ENCODE measurements around the gene NF1. TPM values are rescaled to one million over a fixed set of nuclear protein-coding genes. Genes with fewer than 3 reads are reported as not detected.

The NF1 gene
- polyA plus RNA-seq, 3 donors, result 1.2 to 7.4 (median 2.1) TPM

GRCh38 chr17:31079731-31080130, 15.0 kb upstream of the NF1 start:
- Histone ChIP-seq H3K9me3 (replicated peaks in 1 of 2; ENCODE audit: control insufficient read depth in 1 of 2, insufficient read depth in 1 of 2, low read length in 2 of 2) (no peaks in the 10 kb centered on the region), H3K4me2 (replicated peaks; ENCODE audit: extremely low read depth, low read length, poor library complexity, severe bottlenecking) (no peak overlapping the region), H3K36me3 (replicated peaks in 1 of 2; ENCODE audit: control insufficient read depth in 1 of 2, insufficient read depth in 2 of 2, low read length in 2 of 2) (no peaks in the 10 kb centered on the region), H3K79me2 (ENCODE audit: insufficient read depth, low read length) (no peaks in the 10 kb centered on the region), H3K9ac (ENCODE audit: insufficient read depth, low read length, poor library complexity, severe bottlenecking) (no peak overlapping the region), H3K4me1 (ENCODE audit: control insufficient read depth in 1 of 2, insufficient read depth in 2 of 2, low read length in 2 of 2) (no peaks in the 10 kb centered on the region), H2AFZ (ENCODE audit: insufficient read depth, low read depth, low read length, poor library complexity, severe bottlenecking) (no peak overlapping the region), H3K4me3 (replicated peaks in 1 of 3; ENCODE audit: low read depth in 2 of 3, low read length in 3 of 3) (no peak overlapping the region), H4K20me1 (ENCODE audit: insufficient read depth, low read length) (no peaks in the 10 kb centered on the region), H3K27me3 (ENCODE audit: control insufficient read depth in 2 of 2, insufficient read depth in 2 of 2, low read length in 2 of 2) (no peaks in the 10 kb centered on the region), H3K27ac (ENCODE audit: low read depth in 1 of 2, low read length in 2 of 2) (no peak overlapping the region)
- intact Hi-C loops (cut with micrococcal nuclease), result no loop called here
- H3K27me3 Mint-ChIP-seq (ENCODE audit: low read depth in 3 of 3), result peaks cover 2 to 3% (median 2%) of the 10 kb centered on the region in 3 donors
- no peak for TF ChIP-seq CTCF (IDR thresholded peaks at IDR 0.05)
- no CpG with 5 or more reads among the region's 1 CpG for WGBS (ENCODE audit: insufficient coverage)
- H3K36me3 Mint-ChIP-seq, result no peaks in the 10 kb centered on the region
- peaks cover 1% of the 10 kb centered on the region for H3K4me1 Mint-ChIP-seq
- no peak overlapping the region for H3K27ac Mint-ChIP-seq
- H3K9me3 Mint-ChIP-seq, result no peaks in the 10 kb centered on the region
- no peak overlapping the region for H3K4me3 Mint-ChIP-seq
- DNase-seq, result no peak

- Mint-ChIP-seq H3K27ac (no peak overlapping the region), H3K4me3 (no peak overlapping the region), H3K9me3 (no peaks in the 10 kb centered on the region), H3K36me3 (no peaks in the 10 kb centered on the region), H3K27me3 (ENCODE audit: low read depth in 3 of 3) (peaks cover 0 to 2% (median 2%) of the 10 kb centered on the region in 3 donors), H3K4me1 (no peaks in the 10 kb centered on the region)
- TF ChIP-seq CTCF (IDR thresholded peaks at IDR 0.05), result no peak
- WGBS (ENCODE audit: insufficient coverage), result no CpG with 5 or more reads among the region's 2 CpGs
- H4K20me1 ChIP-seq (ENCODE audit: insufficient read depth, low read length), result no peaks in the 10 kb centered on the region
- no peak overlapping the region for H2AFZ ChIP-seq (ENCODE audit: insufficient read depth, low read depth, low read length, poor library complexity, severe bottlenecking)
- no peak overlapping the region for H3K9ac ChIP-seq (ENCODE audit: insufficient read depth, low read length, poor library complexity, severe bottlenecking)
- H3K4me2 ChIP-seq (replicated peaks; ENCODE audit: extremely low read depth, low read length, poor library complexity, severe bottlenecking), result no peak overlapping the region
- no peaks in the 10 kb centered on the region for H3K79me2 ChIP-seq (ENCODE audit: insufficient read depth, low read length)
- no peaks in the 10 kb centered on the region for H3K27me3 ChIP-seq (ENCODE audit: control insufficient read depth in 2 of 2, insufficient read depth in 2 of 2, low read length in 2 of 2)
- intact Hi-C loops (cut with micrococcal nuclease), result no loop called here
- H3K4me3 ChIP-seq (replicated peaks in 1 of 3; ENCODE audit: low read depth in 2 of 3, low read length in 3 of 3), result no peak overlapping the region
- H3K4me1 ChIP-seq (ENCODE audit: control insufficient read depth in 1 of 2, insufficient read depth in 2 of 2, low read length in 2 of 2), result no peaks in the 10 kb centered on the region
- no peaks in the 10 kb centered on the region for H3K9me3 ChIP-seq (replicated peaks in 1 of 2; ENCODE audit: control insufficient read depth in 1 of 2, insufficient read depth in 1 of 2, low read length in 2 of 2)
- H3K27ac ChIP-seq (ENCODE audit: low read depth in 1 of 2, low read length in 2 of 2), result no peak overlapping the region
- DNase-seq, result peak; percentile 25 to 63 (median 51)
- H3K36me3 ChIP-seq (replicated peaks in 1 of 2; ENCODE audit: control insufficient read depth in 1 of 2, insufficient read depth in 2 of 2, low read length in 2 of 2), result no peaks in the 10 kb centered on the region
Observed at GRCh38 chr17:31085563-31085962, 9.2 kb upstream of the NF1 start.
